T47D (cell line): Measurements from ENCODE around the gene SPOPL.

ENCODE experiments used
- DNase-seq, 2 experiments: peaks; one replicate each; pipeline versions ENCODE4 v3.0.0 to v3.0.0-alpha.2; 2011 to 2012; ENCODE audit warnings: low read depth in 1 of 2, low spot score in 1 of 2
- JUND ChIP-seq: IDR thresholded peaks from 2 replicates; pipeline ENCODE4 v1.6.1; 2012; ENCODE audit warnings: low read depth
- in situ Hi-C: cut with HindIII; loops from 2 replicates; pipeline ENCODE4 v1.10.0; 2016; ENCODE audit warnings: low sequenced_read_pairs, low pct_unique_long_range_greater_than_20kb

SPOPL gene

GRCh38 chr2:138499684-138500083 is 1.9 kb upstream of the SPOPL start:
- no peak for DNase-seq
- in situ Hi-C loops = no loop called here
- TF ChIP-seq JUND = no peak

GRCh38 chr2:138500592-138501424 is 762 bp upstream of the SPOPL start:
- in situ Hi-C loops = no loop called here
- TF ChIP-seq JUND = no peak
- DNase-seq = no peak

- in situ Hi-C loops = no loop called here
- peak in 1 of 2 experiments; percentile 60 for DNase-seq
- no peak for TF ChIP-seq JUND
These were observed 901 bp downstream of the SPOPL start for GRCh38 chr2:138502255-138503086.

GRCh38 chr2:138503087-138503442 is 1.5 kb downstream of the SPOPL start:
- no peak for DNase-seq
- TF ChIP-seq JUND = no peak
- in situ Hi-C loops = no loop called here

- no peak for TF ChIP-seq JUND
- in situ Hi-C loops = no loop called here
These were observed 2.1 kb downstream of the SPOPL start for GRCh38 chr2:138503652-138504051.

GRCh38 chr2:138504092-138504491 is 2.5 kb downstream of the SPOPL start:
- in situ Hi-C loops = no loop called here
- no peak for DNase-seq
- no peak for TF ChIP-seq JUND

More at GRCh38 chr2:138503652-138504051, 2.1 kb downstream of the SPOPL start:
- DNase-seq = no peak

GRCh38 chr2:138504546-138505235 is 3.1 kb downstream of the SPOPL start:
- in situ Hi-C loops = no loop called here
- TF ChIP-seq JUND = no peak
- no peak for DNase-seq

GRCh38 chr2:138507267-138507666 is 5.7 kb downstream of the SPOPL start:
- no peak for DNase-seq
- TF ChIP-seq JUND = no peak
- in situ Hi-C loops = no loop called here

GRCh38 chr2:138510319-138510718 is 8.7 kb downstream of the SPOPL start:
- in situ Hi-C loops = no loop called here
- TF ChIP-seq JUND = no peak
- no peak for DNase-seq

GRCh38 chr2:138512672-138513071 is 11.1 kb downstream of the SPOPL start:
- no peak for TF ChIP-seq JUND
- DNase-seq = no peak
- in situ Hi-C loops = no loop called here

GRCh38 chr2:138514173-138514572 is 12.6 kb downstream of the SPOPL start:
- in situ Hi-C loops = no loop called here
- no peak for DNase-seq
- TF ChIP-seq JUND = no peak

GRCh38 chr2:138515092-138515491 is 13.5 kb downstream of the SPOPL start:
- DNase-seq = no peak
- in situ Hi-C loops = no loop called here
- no peak for TF ChIP-seq JUND
